A204.1 (cell line): ENCODE results near the gene PLOD3.

Experiments used
- FAIRE-seq: peaks from 2 replicates; lab custom pipeline; 2012; peaks lifted over from hg19 to GRCh38; lab: Jason Lieb, UNC

Gene PLOD3

GRCh38 chr7:101179117-101179516 lies 38.3 kb downstream of the PLOD3 start:
- FAIRE-seq: no peak

GRCh38 chr7:101177644-101178043 lies 39.7 kb downstream of the PLOD3 start:
- no peak for FAIRE-seq

- FAIRE-seq: no peak
Observed at GRCh38 chr7:101175664-101176063, 41.7 kb downstream of the PLOD3 start.

GRCh38 chr7:101174322-101174854 lies 43.0 kb downstream of the PLOD3 start:
- no peak for FAIRE-seq

- no peak for FAIRE-seq
Observed at GRCh38 chr7:101173752-101174244, 43.6 kb downstream of the PLOD3 start.

- FAIRE-seq: no peak
Observed at GRCh38 chr7:101172854-101173751, 44.3 kb downstream of the PLOD3 start.

GRCh38 chr7:101172005-101172853 lies 45.2 kb downstream of the PLOD3 start:
- no peak for FAIRE-seq

- FAIRE-seq: no peak
Observed at GRCh38 chr7:101171442-101171837, 45.9 kb downstream of the PLOD3 start.

GRCh38 chr7:101170617-101171441 lies 46.6 kb downstream of the PLOD3 start:
- FAIRE-seq: no peak

- no peak for FAIRE-seq
Observed at GRCh38 chr7:101169838-101170551, 47.4 kb downstream of the PLOD3 start.

- no peak for FAIRE-seq
Observed at GRCh38 chr7:101169110-101169837, 48.1 kb downstream of the PLOD3 start.

GRCh38 chr7:101168412-101169049 lies 48.9 kb downstream of the PLOD3 start:
- FAIRE-seq: no peak

GRCh38 chr7:101167645-101168411 lies 49.6 kb downstream of the PLOD3 start:
- FAIRE-seq: no peak

GRCh38 chr7:101166909-101167644 lies 50.3 kb downstream of the PLOD3 start:
- FAIRE-seq: no peak

- FAIRE-seq: no peak
Observed at GRCh38 chr7:101166648-101166908, 50.8 kb downstream of the PLOD3 start.

- no peak for FAIRE-seq
Observed at GRCh38 chr7:101165958-101166647, 51.3 kb downstream of the PLOD3 start.

- peak; percentile 81 for FAIRE-seq
Observed at GRCh38 chr7:101165075-101165957, 52.1 kb downstream of the PLOD3 start, which contains the start of gene VGF. Gene VGF (minus strand): TSS chr7:101165569. CDS start chr7:101164843, 726 bp downstream.
